Measurements from ENCODE around the gene RALGAPA1.
"Not testable (repeated sequence)": the region's sequence is repeated elsewhere in the genome, so short reads cannot be mapped to it uniquely, and the experiment has no call there.

RALGAPA1 gene

GRCh38 chr14:35621996-35622395, 187.1 kb downstream of the RALGAPA1 start:
- DNase-seq (ENCODE audit: low spot score), result not testable (repeated sequence)

GRCh38 chr14:35619998-35620397, 189.1 kb downstream of the RALGAPA1 start:
- not testable (repeated sequence) for DNase-seq (ENCODE audit: low spot score)

DNA sequence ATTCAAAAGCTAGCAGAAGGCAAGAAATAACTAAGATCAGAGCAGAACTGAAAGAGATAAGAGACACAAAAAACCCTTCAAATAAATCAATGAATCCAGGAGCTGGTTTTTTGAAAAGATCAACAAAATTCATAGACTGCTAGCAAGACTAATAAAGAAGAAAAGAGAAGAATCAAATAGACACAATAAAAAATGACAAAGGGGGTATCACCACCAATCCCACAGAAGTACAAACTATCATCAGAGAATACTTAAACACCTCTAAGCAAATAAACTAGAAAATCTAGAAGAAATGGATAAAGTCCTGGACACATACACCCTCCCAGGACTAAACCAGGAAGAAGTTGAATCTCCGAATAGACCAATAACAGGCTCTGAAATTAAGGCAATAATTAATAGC, 189.6 kb downstream of the RALGAPA1 start:
- DNase-seq (ENCODE audit: low spot score), result not testable (repeated sequence)

- DNase-seq (ENCODE audit: low spot score), result no peak
Observed at GRCh38 chr14:35617500-35617899, 191.6 kb downstream of the RALGAPA1 start.

GRCh38 chr14:35607380-35607779, 201.7 kb downstream of the RALGAPA1 start:
- no peak for DNase-seq (ENCODE audit: low spot score)

- no peak for DNase-seq (ENCODE audit: low spot score)
Observed at GRCh38 chr14:35600253-35600652, 208.8 kb downstream of the RALGAPA1 start.

GRCh38 chr14:35594616-35595015, 214.5 kb downstream of the RALGAPA1 start:
- no peak for DNase-seq (ENCODE audit: low spot score)

DNA sequence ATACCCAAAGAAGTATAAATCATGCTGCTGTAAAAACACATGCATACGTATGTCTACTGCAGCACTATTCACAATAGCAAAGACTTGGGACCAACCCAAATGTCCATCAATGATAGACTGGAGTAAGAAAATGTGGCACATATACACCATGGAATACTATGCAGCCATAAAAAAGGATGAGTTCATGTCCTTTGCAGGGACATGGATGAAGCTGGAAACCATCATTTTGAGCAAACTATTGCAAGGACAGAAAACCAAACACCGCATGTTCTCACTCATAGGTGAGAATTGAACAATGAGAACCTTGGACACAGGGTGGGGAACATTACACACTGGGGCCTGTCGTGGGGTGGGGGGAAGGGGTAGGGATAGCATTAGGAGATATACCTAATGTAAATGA, 221.7 kb downstream of the RALGAPA1 start:
- DNase-seq (ENCODE audit: low spot score), result not testable (repeated sequence)

GRCh38 chr14:35578639-35579038, 230.5 kb downstream of the RALGAPA1 start:
- DNase-seq (ENCODE audit: low spot score), result no peak

DNA sequence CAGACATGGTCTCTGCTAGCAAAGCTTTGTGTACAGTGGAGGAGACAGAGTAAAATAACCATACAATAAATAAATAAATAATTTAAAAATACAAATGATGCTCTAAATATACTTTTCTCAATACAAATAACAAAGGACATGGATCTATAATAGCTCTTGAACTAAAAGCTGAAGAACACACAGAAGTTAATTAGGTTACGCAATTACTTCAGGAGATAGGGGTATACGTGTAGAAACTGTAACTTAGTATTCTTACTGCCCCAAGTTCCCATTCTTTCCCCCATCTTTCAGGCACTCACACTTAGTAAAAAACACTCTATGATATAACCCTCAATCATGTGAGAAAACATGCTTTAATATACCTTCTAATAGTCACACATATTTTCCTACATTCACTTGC, 231.0 kb downstream of the RALGAPA1 start:
- DNase-seq (ENCODE audit: low spot score), result no peak

GRCh38 chr14:35576856-35577255, 232.2 kb downstream of the RALGAPA1 start:
- no peak for DNase-seq (ENCODE audit: low spot score)

DNA sequence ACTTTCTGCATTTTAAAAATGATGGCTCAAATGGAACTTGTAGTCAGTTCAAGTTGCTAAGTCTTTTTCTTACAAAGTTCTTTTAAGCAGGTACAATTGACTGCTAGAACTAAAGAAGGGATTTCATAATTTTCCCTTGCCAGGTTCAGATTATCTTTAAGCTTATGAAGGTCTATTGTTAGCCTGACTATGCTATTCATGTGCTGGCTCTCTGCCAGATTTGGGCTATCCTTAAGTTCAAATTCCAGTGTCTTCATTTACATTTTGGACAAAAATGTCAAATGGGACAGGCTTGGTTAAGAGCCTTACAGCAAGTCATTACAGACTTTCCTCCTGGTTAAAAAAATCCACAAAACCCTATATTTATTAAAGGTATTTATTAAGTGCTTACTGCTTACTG, 232.8 kb downstream of the RALGAPA1 start:
- no peak for DNase-seq (ENCODE audit: low spot score)

DNA sequence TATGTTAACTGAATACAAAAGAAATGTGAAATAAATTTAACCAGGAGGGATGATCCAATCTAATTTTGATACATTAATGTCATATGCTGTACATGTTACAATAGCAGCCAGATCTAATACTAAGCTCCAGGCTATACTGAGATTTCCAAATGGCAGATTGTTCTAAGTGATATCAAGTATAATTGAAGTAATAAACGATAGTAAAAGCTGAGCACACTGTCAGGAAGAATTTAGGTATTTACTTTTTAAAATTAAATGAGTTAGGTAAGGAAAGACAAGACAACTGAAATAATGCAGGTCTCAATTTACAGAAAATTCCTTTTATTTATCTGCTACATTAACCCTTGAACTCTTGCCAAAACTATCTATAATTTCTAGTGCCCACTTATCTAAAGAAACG, 235.2 kb downstream of the RALGAPA1 start:
- DNase-seq (ENCODE audit: low spot score), result no peak

DNA sequence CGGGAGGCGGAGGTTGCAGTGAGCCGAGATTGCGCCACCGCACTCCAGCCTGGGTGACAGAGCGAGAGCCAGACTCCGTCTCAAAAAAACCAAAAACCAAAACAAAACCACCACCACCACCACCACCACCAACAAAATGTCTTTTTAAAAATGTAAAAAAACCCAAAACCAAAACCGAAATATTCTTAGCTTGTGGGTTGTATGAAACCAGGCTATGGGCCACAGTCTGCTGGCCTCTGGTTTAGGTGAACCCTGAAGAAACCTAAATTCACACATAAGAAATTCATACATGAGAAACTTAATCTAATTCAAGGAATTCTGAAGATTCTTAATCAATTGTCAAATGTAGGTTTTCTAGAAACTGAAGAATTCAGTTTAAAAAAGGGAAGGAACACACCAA, 237.5 kb downstream of the RALGAPA1 start:
- DNase-seq (ENCODE audit: low spot score), result no peak

DNA sequence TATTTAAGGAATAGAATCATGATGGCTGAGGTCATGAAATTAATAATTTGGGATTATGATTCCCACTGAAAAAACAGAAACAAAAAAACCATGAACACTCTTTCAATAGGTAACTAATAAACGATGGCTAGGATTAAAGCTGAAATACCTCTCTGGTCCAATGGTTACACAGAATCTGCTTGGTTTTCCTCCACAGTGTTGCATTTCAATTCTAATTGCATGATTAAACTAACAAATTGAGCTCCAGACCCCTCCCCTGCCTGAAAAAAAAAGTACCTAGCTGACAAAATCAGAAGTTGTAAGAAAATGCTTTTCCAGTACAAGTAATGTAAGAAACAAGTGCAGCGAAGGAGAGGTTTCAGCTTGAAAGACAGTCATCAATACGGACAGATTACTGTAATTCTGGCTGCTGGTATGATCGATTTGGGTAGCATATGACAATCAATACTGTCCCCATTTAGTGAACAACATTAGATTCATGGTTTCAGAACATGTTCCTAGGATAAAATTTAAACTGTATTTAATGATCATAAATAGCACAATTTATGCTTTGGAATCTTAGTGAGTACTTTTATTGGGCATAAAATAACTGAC, 243.1 kb downstream of the RALGAPA1 start:
- DNase-seq (ENCODE audit: low spot score), result no peak

GRCh38 chr14:35558680-35559079, 250.4 kb downstream of the RALGAPA1 start:
- DNase-seq (ENCODE audit: low spot score), result no peak

DNA sequence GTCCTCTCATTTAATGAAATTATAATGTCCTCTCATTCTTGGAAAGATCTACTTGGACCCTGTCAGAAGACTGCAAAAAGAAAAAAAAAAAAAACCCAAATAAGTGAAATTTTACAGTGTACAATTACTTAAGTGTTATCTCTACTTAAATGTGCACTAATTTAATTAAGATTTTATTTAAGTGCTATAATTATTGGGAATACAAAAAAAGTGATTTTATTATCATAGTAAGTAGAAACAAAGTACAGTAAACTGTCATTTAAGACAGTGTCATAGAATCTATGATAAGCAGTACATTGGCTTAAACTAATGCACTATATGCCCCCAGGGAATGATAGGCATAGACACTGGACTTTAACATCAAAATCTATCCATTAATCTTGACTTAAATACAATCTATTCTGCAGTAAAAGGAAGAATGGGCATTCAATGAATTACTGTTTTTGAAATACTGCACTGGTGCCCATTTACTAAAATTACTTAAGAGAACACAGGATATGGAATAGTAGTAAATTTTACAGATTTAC, 251.8 kb downstream of the RALGAPA1 start:
- DNase-seq (ENCODE audit: low spot score), result no peak

GRCh38 chr14:35556548-35556947, 252.5 kb downstream of the RALGAPA1 start:
- DNase-seq (ENCODE audit: low spot score), result no peak

GRCh38 chr14:35553808-35554207, 255.3 kb downstream of the RALGAPA1 start:
- DNase-seq (ENCODE audit: low spot score), result no peak

- DNase-seq (ENCODE audit: low spot score), result no peak
Observed at GRCh38 chr14:35551081-35551480, 258.0 kb downstream of the RALGAPA1 start.

DNA sequence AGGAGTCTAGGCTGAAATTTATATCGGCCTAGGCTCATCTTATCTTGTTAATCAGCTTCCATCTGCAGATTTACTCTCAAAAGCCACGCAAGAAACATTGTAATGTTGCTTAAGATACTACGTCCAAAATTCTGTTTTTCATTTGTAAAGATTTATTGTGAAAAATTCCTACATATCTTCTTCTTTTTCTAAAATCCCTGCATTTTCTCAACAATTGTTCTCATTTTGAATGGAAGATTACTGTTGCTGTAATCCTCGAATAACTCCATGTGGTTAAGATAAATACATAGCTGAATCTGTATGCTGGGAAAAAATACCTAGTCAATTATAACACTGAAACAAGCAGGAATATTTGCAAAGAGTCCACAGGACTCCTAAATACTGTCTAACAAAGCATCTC, 259.5 kb downstream of the RALGAPA1 start:
- DNase-seq (ENCODE audit: low spot score), result no peak

DNA sequence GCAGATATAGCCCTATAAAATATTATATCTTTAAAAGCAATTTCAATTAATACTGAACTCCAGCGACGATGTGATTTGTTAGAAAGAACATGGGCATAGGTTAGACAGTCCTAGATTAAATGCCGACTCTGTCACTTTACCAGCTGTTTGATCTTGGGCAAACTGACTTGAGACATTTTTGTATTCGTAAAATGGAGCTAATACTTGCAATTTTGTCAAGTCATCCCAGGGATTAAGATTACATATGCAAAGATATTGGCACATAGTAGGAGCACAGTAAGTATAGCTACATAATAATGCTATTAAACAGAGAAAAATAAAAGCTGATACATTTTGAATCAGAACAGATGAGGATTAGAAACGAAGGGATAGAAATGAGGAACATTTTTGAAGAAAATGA, 266.1 kb downstream of the RALGAPA1 start:
- no peak for DNase-seq (ENCODE audit: low spot score)

DNA sequence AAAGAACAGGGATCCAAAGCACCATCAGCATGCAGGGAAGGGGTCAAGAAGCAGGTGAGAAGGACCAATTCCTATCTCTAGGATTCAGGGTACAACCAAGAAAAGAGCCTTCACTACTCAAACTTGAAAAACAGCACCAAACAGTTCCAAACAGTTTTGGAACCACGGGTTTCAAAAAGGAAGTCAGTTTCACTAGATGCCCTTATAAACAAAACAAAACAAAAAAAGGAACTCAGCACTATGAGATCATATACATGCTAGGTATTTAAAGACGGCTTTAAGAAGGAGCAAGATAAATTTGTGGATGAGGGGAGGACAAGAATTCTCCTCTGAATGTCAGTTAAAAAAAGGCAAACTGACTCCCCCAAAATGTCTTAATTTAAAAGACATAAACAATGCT, 269.1 kb downstream of the RALGAPA1 start:
- DNase-seq (ENCODE audit: low spot score), result no peak

DNA sequence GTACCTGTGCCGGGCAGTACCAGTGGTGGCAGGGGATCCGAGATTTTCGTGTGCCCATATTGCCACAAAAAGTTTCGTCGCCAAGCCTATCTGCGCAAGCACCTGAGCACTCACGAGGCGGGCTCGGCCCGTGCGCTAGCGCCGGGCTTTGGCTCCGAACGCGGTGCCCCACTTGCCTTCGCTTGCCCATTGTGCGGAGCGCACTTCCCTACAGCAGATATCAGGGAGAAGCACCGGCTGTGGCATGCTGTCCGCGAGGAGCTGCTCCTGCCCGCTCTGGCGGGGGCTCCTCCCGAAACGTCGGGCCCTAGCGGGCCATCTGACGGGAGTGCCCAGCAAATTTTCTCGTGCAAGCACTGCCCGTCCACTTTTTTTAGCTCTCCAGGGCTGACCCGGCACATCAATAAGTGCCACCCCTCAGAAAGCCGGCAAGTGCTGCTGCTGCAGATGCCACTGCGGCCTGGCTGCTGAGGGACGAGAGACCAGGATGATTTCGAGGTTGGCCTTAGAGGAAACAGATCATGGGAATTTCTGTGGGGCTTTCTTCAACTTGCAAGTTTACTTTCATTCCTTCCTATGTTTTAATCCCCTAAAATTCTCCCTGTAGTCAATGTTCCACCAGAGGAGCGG, 273.5 kb downstream of the RALGAPA1 start:
- no peak for DNase-seq (ENCODE audit: low spot score)
